Type B pancreatic cell (in vitro differentiated cells): ENCODE data around the gene SH2B3. TPM values are rescaled to one million over a fixed set of nuclear protein-coding genes. Genes with fewer than 3 reads are reported as not detected.
A peak's percentile ranks its signal among the peaks of the same experiment; 100 is the strongest.
"Not testable (repeated sequence)": the region's sequence is repeated elsewhere in the genome, so short reads cannot be mapped to it uniquely, and the experiment has no call there.

Experiments
- DNase-seq: peaks from one replicate; pipeline ENCODE4 v3.0.0; 2021; ENCODE audit warnings: mixed read lengths; ENCODE audit not compliant: unreplicated experiment; ENCODE audit errors: extremely low spot score
- H3K27ac Mint-ChIP-seq: 2 replicates; pipeline ENCODE4 v1.8.0; 2021; ENCODE audit warnings: mild to moderate bottlenecking, mixed read lengths
- H3K27me3 Mint-ChIP-seq: 2 replicates; pipeline ENCODE4 v1.8.0; 2021; ENCODE audit warnings: mixed read lengths
- H3K36me3 Mint-ChIP-seq: 2 replicates; pipeline ENCODE4 v1.8.0; 2021; ENCODE audit warnings: mixed read lengths
- H3K4me1 Mint-ChIP-seq: one replicate; pipeline ENCODE4 v1.8.0; 2021; ENCODE audit warnings: mixed read lengths; ENCODE audit not compliant: unreplicated experiment
- H3K4me3 Mint-ChIP-seq: 2 replicates; pipeline ENCODE4 v1.8.0; 2021; ENCODE audit warnings: mild to moderate bottlenecking, mixed read lengths
- H3K9me3 Mint-ChIP-seq: 2 replicates; pipeline ENCODE4 v1.8.0; 2021; ENCODE audit warnings: mixed read lengths
- CTCF ChIP-seq: fragments of 200-600 bp; sonication (generic); conservative IDR thresholded peaks from 2 replicates; pipeline ENCODE4 v1.5.0; 2021; ENCODE audit warnings: antibody characterized with exemption, mild to moderate bottlenecking
- total RNA-seq: library from RNA; stranded (reverse); gene quantifications from 2 replicates; pipeline ENCODE4 v1.2.1, GENCODE V29; 2021; ENCODE audit warnings: low replicate concordance

The SH2B3 gene
- total RNA-seq, 1 donor from 2014 or later: 5.2 TPM

GRCh38 chr12:111455448-111456320, 50.0 kb downstream of the SH2B3 start:
- DNase-seq: peak; percentile 31
- TF ChIP-seq CTCF: no peak
- Mint-ChIP-seq H3K27ac (peak overlapping the region; percentile 30), H3K9me3 (no peaks in the 10 kb centered on the region), H3K4me1 (peaks cover 4% of the 10 kb centered on the region), H3K4me3 (no peak overlapping the region), H3K36me3 (peaks cover 17% of the 10 kb centered on the region), H3K27me3 (no peaks in the 10 kb centered on the region)

GRCh38 chr12:111457071-111457470, 51.3 kb downstream of the SH2B3 start:
- no peak for TF ChIP-seq CTCF
- Mint-ChIP-seq H3K27ac (no peak overlapping the region), H3K36me3 (peaks cover 12% of the 10 kb centered on the region), H3K9me3 (no peaks in the 10 kb centered on the region), H3K4me1 (no peaks in the 10 kb centered on the region), H3K4me3 (no peak overlapping the region), H3K27me3 (no peaks in the 10 kb centered on the region)
- DNase-seq: no peak

GRCh38 chr12:111457577-111457976, 51.9 kb downstream of the SH2B3 start:
- H3K4me1 Mint-ChIP-seq: no peaks in the 10 kb centered on the region
- no peak for TF ChIP-seq CTCF
- peaks cover 17% of the 10 kb centered on the region for H3K36me3 Mint-ChIP-seq
- no peak overlapping the region for H3K27ac Mint-ChIP-seq
- no peak overlapping the region for H3K4me3 Mint-ChIP-seq
- DNase-seq: no peak
- H3K9me3 Mint-ChIP-seq: no peaks in the 10 kb centered on the region
- no peaks in the 10 kb centered on the region for H3K27me3 Mint-ChIP-seq

GRCh38 chr12:111458546-111459172, 52.9 kb downstream of the SH2B3 start:
- H3K27ac Mint-ChIP-seq: peak overlapping the region; percentile 29
- H3K36me3 Mint-ChIP-seq: peaks cover 17% of the 10 kb centered on the region
- TF ChIP-seq CTCF: no peak
- H3K4me3 Mint-ChIP-seq: no peak overlapping the region
- no peaks in the 10 kb centered on the region for H3K4me1 Mint-ChIP-seq
- no peaks in the 10 kb centered on the region for H3K9me3 Mint-ChIP-seq
- H3K27me3 Mint-ChIP-seq: no peaks in the 10 kb centered on the region
- DNase-seq: no peak

GRCh38 chr12:111460111-111460510, 54.4 kb downstream of the SH2B3 start:
- not testable (repeated sequence) for H3K4me3 Mint-ChIP-seq, H3K27me3 Mint-ChIP-seq, DNase-seq, H3K9me3 Mint-ChIP-seq, H3K4me1 Mint-ChIP-seq, H3K27ac Mint-ChIP-seq
- H3K36me3 Mint-ChIP-seq: peaks cover 18% of the 10 kb centered on the region

- H3K27ac Mint-ChIP-seq: no peak overlapping the region
Observed at GRCh38 chr12:111462210-111462769, 56.6 kb downstream of the SH2B3 start.

More at GRCh38 chr12:111462210-111462769, 56.6 kb downstream of the SH2B3 start:
- Mint-ChIP-seq H3K36me3 (peaks cover 10% of the 10 kb centered on the region), H3K4me3 (no peak overlapping the region), H3K9me3 (no peaks in the 10 kb centered on the region), H3K4me1 (no peaks in the 10 kb centered on the region), H3K27me3 (no peaks in the 10 kb centered on the region)
- no peak for TF ChIP-seq CTCF
- DNase-seq: no peak
